Measurements from ENCODE around the gene HPN.
"Not testable (repeated sequence)": the region's sequence is repeated elsewhere in the genome, so short reads cannot be mapped to it uniquely, and the experiment has no call there.

HPN gene

GRCh38 chr19:35049456-35049855 is 7.9 kb downstream of the HPN start:
- TF ChIP-seq CTCF (IDR thresholded peaks at IDR 0.05; ENCODE audit: low read length) (no peak), EZH2 (IDR thresholded peaks at IDR 0.05; ENCODE audit: borderline replicate concordance, low read length) (no peak)
- Histone ChIP-seq H3K79me2 (ENCODE audit: insufficient read depth, low read length) (no peaks in the 10 kb centered on the region), H3K27ac (ENCODE audit: low read depth, low read length, poor library complexity, severe bottlenecking) (no peak overlapping the region), H3F3A (ENCODE audit: insufficient read depth, low read length) (no peaks in the 10 kb centered on the region), H3K4me2 (ENCODE audit: low read length) (no peak overlapping the region), H3K9me3 (ENCODE audit: low read length) (no peaks in the 10 kb centered on the region), H3K4me1 (ENCODE audit: insufficient read depth, low read length, severe bottlenecking) (no peaks in the 10 kb centered on the region), H4K20me1 (ENCODE audit: insufficient read depth, low read length) (no peaks in the 10 kb centered on the region), H3K9ac (ENCODE audit: low read length) (no peak overlapping the region), H3K27me3 (ENCODE audit: insufficient read depth, low read length) (no peaks in the 10 kb centered on the region; the same call in 1 of the 2 replicates), H2AFZ (ENCODE audit: low read length) (no peak overlapping the region), H3K36me3 (ENCODE audit: insufficient read depth, low read length) (no peaks in the 10 kb centered on the region), H3K4me3 (ENCODE audit: low read depth, low read length, poor library complexity, severe bottlenecking) (no peak overlapping the region), H3K9me2 (ENCODE audit: low read depth, low read length) (no peaks in the 10 kb centered on the region)

GRCh38 chr19:35050662-35051061 is 9.1 kb downstream of the HPN start:
- not testable (repeated sequence) for H3K36me3 ChIP-seq (ENCODE audit: insufficient read depth, low read length); H4K20me1 ChIP-seq (ENCODE audit: insufficient read depth, low read length); H3K9ac ChIP-seq (ENCODE audit: low read length); H3K9me3 ChIP-seq (ENCODE audit: low read length); H3K9me2 ChIP-seq (ENCODE audit: low read depth, low read length); H3K4me1 ChIP-seq (ENCODE audit: insufficient read depth, low read length, severe bottlenecking); H3K27me3 ChIP-seq (ENCODE audit: insufficient read depth, low read length); H2AFZ ChIP-seq (ENCODE audit: low read length); H3K79me2 ChIP-seq (ENCODE audit: insufficient read depth, low read length); H3K27ac ChIP-seq (ENCODE audit: low read depth, low read length, poor library complexity, severe bottlenecking); H3F3A ChIP-seq (ENCODE audit: insufficient read depth, low read length); H3K4me2 ChIP-seq (ENCODE audit: low read length); H3K4me3 ChIP-seq (ENCODE audit: low read depth, low read length, poor library complexity, severe bottlenecking)

DNA sequence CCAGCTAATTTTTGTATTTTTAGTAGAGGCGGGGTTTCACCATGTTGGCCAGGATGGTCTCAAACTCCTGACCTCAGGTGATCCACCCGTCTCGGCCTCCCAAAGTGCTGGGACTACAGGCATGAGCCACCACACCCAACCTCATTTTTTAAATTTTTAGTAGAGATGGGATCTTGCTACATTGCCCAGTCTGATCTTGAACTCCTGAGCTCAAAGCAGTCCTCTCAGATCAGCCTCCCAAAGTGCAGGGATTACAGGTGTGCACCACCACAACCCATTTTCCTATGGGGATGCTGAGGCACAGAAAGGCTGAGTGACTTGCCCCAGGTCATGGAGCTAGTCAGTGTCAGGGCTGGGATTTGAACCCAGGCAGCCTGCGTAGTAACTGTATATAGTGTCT is 9.7 kb downstream of the HPN start:
- not testable (repeated sequence) for H3K79me2 ChIP-seq (ENCODE audit: insufficient read depth, low read length); H3F3A ChIP-seq (ENCODE audit: insufficient read depth, low read length); H3K9me2 ChIP-seq (ENCODE audit: low read depth, low read length); H3K36me3 ChIP-seq (ENCODE audit: insufficient read depth, low read length); H2AFZ ChIP-seq (ENCODE audit: low read length); H3K27ac ChIP-seq (ENCODE audit: low read depth, low read length, poor library complexity, severe bottlenecking); H3K4me3 ChIP-seq (ENCODE audit: low read depth, low read length, poor library complexity, severe bottlenecking); H3K27me3 ChIP-seq (ENCODE audit: insufficient read depth, low read length); H3K4me2 ChIP-seq (ENCODE audit: low read length); H4K20me1 ChIP-seq (ENCODE audit: insufficient read depth, low read length); H3K9ac ChIP-seq (ENCODE audit: low read length); H3K9me3 ChIP-seq (ENCODE audit: low read length); H3K4me1 ChIP-seq (ENCODE audit: insufficient read depth, low read length, severe bottlenecking)

- H4K20me1 ChIP-seq (ENCODE audit: insufficient read depth, low read length), result no peaks in the 10 kb centered on the region
- H3K9me3 ChIP-seq (ENCODE audit: low read length), result no peaks in the 10 kb centered on the region
- no peaks in the 10 kb centered on the region for H3F3A ChIP-seq (ENCODE audit: insufficient read depth, low read length)
- H3K79me2 ChIP-seq (ENCODE audit: insufficient read depth, low read length), result no peaks in the 10 kb centered on the region
- H3K36me3 ChIP-seq (ENCODE audit: insufficient read depth, low read length), result no peaks in the 10 kb centered on the region
- H3K27ac ChIP-seq (ENCODE audit: low read depth, low read length, poor library complexity, severe bottlenecking), result no peak overlapping the region
- no peak overlapping the region for H3K4me3 ChIP-seq (ENCODE audit: low read depth, low read length, poor library complexity, severe bottlenecking)
- no peaks in the 10 kb centered on the region for H3K4me1 ChIP-seq (ENCODE audit: insufficient read depth, low read length, severe bottlenecking)
- H3K9me2 ChIP-seq (ENCODE audit: low read depth, low read length), result no peaks in the 10 kb centered on the region
- no peak for TF ChIP-seq EZH2 (IDR thresholded peaks at IDR 0.05; ENCODE audit: borderline replicate concordance, low read length)
- TF ChIP-seq CTCF (IDR thresholded peaks at IDR 0.05; ENCODE audit: low read length), result no peak
- H3K9ac ChIP-seq (ENCODE audit: low read length), result no peak overlapping the region
- no peak overlapping the region for H2AFZ ChIP-seq (ENCODE audit: low read length)
- H3K27me3 ChIP-seq (ENCODE audit: insufficient read depth, low read length), result no peaks in the 10 kb centered on the region
- H3K4me2 ChIP-seq (ENCODE audit: low read length), result no peak overlapping the region
Measured at GRCh38 chr19:35051796-35052195, 10.3 kb downstream of the HPN start.
